HepG2 (cell line): Measurements from ENCODE around the gene SPATA12. TPM values are rescaled to one million over a fixed set of nuclear protein-coding genes. Genes with fewer than 3 reads are reported as not detected.

Experiments
- ATF7 ChIP-seq, 2 experiments: fragments of 450-650 bp in 1 of 2; sonication (generic) in 1 of 2; formaldehyde crosslinking in 1 of 2; IDR thresholded peaks; 2 replicates each; pipeline versions ENCODE4 v1.4.0 to v1.6.1; 2016 to 2020; ENCODE audit warnings: antibody characterized with exemption in 1 of 2, mild to moderate bottlenecking in 1 of 2, missing genetic modification reagents in 1 of 2
- BHLHE40 ChIP-seq: IDR thresholded peaks from 2 replicates; pipeline ENCODE4 v1.6.1; 2011; ENCODE audit warnings: low read length, improper control_type of control experiment
- FOXA1 ChIP-seq, 2 experiments: fragments of 450-650 bp in 1 of 2; sonication (generic) in 1 of 2; formaldehyde crosslinking in 1 of 2; IDR thresholded peaks; 2 replicates each; pipeline versions ENCODE4 v1.4.0 to v1.6.1; 2016 to 2020; ENCODE audit warnings: missing genetic modification reagents in 1 of 2
- FOXA3 ChIP-seq: IDR thresholded peaks from 2 replicates; pipeline ENCODE4 v1.6.1; 2016; ENCODE audit warnings: missing genetic modification reagents, missing compliant biosample characterization
- HNF4A ChIP-seq: sonication (generic); formaldehyde crosslinking; IDR thresholded peaks from 2 replicates; pipeline ENCODE4 v1.4.0; 2020; ENCODE audit warnings: missing genetic modification reagents
- SALL1 ChIP-seq: sonication (generic); formaldehyde crosslinking; IDR thresholded peaks from 2 replicates; pipeline ENCODE4 v1.8.0; 2022; ENCODE audit warnings: mild to moderate bottlenecking, missing genetic modification reagents
- TOPORS ChIP-seq: sonication (generic); formaldehyde crosslinking; IDR thresholded peaks from 2 replicates; pipeline ENCODE4 v1.8.0; 2023; ENCODE audit warnings: mild to moderate bottlenecking, missing genetic modification reagents
- ZC3H4 ChIP-seq: sonication (generic); formaldehyde crosslinking; IDR thresholded peaks from 2 replicates; pipeline ENCODE4 v1.4.0; 2020; ENCODE audit warnings: missing genetic modification reagents, borderline replicate concordance
- ZNF619 ChIP-seq: sonication (generic); formaldehyde crosslinking; IDR thresholded peaks from 2 replicates; pipeline ENCODE4 v1.4.0; 2020; ENCODE audit warnings: mild to moderate bottlenecking, missing genetic modification reagents
- ZNF891 ChIP-seq: sonication (generic); formaldehyde crosslinking; IDR thresholded peaks from 2 replicates; pipeline ENCODE4 v1.5.0; 2020; ENCODE audit warnings: mild to moderate bottlenecking, missing genetic modification reagents
- polyA plus RNA-seq, 8 experiments: library from polyadenylated mRNA; depleted of rRNA in 3 of 8; stranded (reverse) in 7 of 8; unstranded in 1 of 8; fragments of >200 nt; fragmentation: Illumina TruSeq in 4 of 8; extraction: Trizol in 4 of 8; gene quantifications; 2 replicates each; pipeline versions ENCODE4 v1.2.1 to v1.2.3, GENCODE V29; 2011 to 2016; ENCODE audit warnings: low read depth in 4 of 8, missing spikeins in 1 of 8, mixed read lengths in 1 of 8; ENCODE audit not compliant: insufficient read depth in 1 of 8
- total RNA-seq, 5 experiments: library from RNA; depleted of rRNA; stranded (reverse); fragments of >200 nt; fragmentation: Illumina TruSeq; extraction: Trizol; gene quantifications; 2 replicates each; pipeline ENCODE4 v1.2.3, GENCODE V29; 2016; ENCODE audit warnings: low read depth in 1 of 5
- TF ChIP-seq, protein P1 (sequence below): IDR thresholded peaks from 2 replicates; pipeline ENCODE4 v1.4.0; 2020; ENCODE audit warnings: mild to moderate bottlenecking, missing genetic modification reagents
- TF ChIP-seq, protein P2 (sequence below): sonication (generic); formaldehyde crosslinking; IDR thresholded peaks from 2 replicates; pipeline ENCODE4 v1.5.1; 2020; ENCODE audit warnings: mild to moderate bottlenecking, missing genetic modification reagents, moderate library complexity
- TF ChIP-seq, protein P3 (sequence below): sonication (generic); IDR thresholded peaks from 2 replicates; pipeline ENCODE4 v1.6.1; 2016; ENCODE audit warnings: low read depth, borderline replicate concordance
- TF ChIP-seq, protein P4 (sequence below), 2 experiments: sonication (generic) in 1 of 2; formaldehyde crosslinking in 1 of 2; IDR thresholded peaks; 2 replicates each; pipeline versions ENCODE4 v1.5.1 to v1.6.1; 2011 to 2020; ENCODE audit warnings: borderline replicate concordance in 1 of 2, low read depth in 1 of 2, low read length in 1 of 2, mild to moderate bottlenecking in 1 of 2, missing genetic modification reagents in 1 of 2, moderate library complexity in 1 of 2
- TF ChIP-seq, protein P5 (sequence below): sonication (generic); formaldehyde crosslinking; IDR thresholded peaks from 2 replicates; pipeline ENCODE4 v1.5.0; 2020; ENCODE audit warnings: mild to moderate bottlenecking, low read depth, missing genetic modification reagents, borderline replicate concordance
- TF ChIP-seq, protein P6 (sequence below): IDR thresholded peaks from 2 replicates; pipeline ENCODE4 v1.6.1; 2016; ENCODE audit warnings: low read depth, control low read depth

SPATA12 gene
- total and polyA plus RNA-seq, 2 of the 13 experiments (the other 11 are each of a cell fraction or from before 2014, with no cell fraction given), result 0.09 to 0.25 TPM

DNA sequence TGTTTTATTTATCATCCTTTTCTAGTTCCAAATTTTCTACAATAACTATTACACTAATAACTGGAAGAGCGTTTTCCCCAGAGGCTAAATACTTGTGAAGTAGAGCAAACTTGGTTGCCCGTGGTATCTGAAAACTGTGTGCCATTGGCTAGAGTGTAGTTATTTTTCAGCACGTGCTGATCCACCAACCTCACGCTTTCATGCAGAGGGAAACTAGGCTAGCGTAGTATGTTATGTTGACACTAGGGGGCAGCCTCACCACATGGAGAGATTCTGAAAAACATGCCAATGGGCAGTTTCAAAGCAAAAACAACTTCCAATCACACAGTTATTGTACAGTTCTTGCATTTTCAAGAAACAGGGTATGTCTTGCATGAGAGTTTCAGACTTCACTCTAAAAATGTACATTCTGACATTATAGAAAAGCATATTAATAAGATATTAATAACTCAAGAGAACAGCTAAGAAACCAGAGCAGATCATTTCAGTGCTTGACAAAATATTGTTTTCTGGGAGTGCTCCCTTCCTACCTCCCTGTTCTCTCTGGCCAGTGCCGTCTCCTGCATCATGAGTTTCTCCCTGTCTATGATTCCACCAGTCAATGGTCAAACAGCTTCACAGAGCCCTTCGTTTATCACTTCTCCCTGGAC lies 39.7 kb downstream of the SPATA12 start (continued):
- no peak for TF ChIP-seq ATF7 (IDR thresholded peaks at IDR 0.05)
- no peak for TF ChIP-seq ATF7 (CRISPR knock-in tag; IDR thresholded peaks at IDR 0.05)
- TF ChIP-seq, protein P1, sequence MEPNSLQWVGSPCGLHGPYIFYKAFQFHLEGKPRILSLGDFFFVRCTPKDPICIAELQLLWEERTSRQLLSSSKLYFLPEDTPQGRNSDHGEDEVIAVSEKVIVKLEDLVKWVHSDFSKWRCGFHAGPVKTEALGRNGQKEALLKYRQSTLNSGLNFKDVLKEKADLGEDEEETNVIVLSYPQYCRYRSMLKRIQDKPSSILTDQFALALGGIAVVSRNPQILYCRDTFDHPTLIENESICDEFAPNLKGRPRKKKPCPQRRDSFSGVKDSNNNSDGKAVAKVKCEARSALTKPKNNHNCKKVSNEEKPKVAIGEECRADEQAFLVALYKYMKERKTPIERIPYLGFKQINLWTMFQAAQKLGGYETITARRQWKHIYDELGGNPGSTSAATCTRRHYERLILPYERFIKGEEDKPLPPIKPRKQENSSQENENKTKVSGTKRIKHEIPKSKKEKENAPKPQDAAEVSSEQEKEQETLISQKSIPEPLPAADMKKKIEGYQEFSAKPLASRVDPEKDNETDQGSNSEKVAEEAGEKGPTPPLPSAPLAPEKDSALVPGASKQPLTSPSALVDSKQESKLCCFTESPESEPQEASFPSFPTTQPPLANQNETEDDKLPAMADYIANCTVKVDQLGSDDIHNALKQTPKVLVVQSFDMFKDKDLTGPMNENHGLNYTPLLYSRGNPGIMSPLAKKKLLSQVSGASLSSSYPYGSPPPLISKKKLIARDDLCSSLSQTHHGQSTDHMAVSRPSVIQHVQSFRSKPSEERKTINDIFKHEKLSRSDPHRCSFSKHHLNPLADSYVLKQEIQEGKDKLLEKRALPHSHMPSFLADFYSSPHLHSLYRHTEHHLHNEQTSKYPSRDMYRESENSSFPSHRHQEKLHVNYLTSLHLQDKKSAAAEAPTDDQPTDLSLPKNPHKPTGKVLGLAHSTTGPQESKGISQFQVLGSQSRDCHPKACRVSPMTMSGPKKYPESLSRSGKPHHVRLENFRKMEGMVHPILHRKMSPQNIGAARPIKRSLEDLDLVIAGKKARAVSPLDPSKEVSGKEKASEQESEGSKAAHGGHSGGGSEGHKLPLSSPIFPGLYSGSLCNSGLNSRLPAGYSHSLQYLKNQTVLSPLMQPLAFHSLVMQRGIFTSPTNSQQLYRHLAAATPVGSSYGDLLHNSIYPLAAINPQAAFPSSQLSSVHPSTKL (CRISPR knock-in tag), result peak; percentile 61
- TF ChIP-seq FOXA1 (IDR thresholded peaks at IDR 0.05), result no peak
- 0 out of 2 replicates have a peak, but pooled peaks have one; percentile 28 for TF ChIP-seq FOXA1 (CRISPR knock-in tag; IDR thresholded peaks at IDR 0.05)
- TF ChIP-seq, protein P2, sequence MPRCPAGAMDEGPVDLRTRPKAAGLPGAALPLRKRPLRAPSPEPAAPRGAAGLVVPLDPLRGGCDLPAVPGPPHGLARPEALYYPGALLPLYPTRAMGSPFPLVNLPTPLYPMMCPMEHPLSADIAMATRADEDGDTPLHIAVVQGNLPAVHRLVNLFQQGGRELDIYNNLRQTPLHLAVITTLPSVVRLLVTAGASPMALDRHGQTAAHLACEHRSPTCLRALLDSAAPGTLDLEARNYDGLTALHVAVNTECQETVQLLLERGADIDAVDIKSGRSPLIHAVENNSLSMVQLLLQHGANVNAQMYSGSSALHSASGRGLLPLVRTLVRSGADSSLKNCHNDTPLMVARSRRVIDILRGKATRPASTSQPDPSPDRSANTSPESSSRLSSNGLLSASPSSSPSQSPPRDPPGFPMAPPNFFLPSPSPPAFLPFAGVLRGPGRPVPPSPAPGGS, result no peak
- TF ChIP-seq, protein P3, sequence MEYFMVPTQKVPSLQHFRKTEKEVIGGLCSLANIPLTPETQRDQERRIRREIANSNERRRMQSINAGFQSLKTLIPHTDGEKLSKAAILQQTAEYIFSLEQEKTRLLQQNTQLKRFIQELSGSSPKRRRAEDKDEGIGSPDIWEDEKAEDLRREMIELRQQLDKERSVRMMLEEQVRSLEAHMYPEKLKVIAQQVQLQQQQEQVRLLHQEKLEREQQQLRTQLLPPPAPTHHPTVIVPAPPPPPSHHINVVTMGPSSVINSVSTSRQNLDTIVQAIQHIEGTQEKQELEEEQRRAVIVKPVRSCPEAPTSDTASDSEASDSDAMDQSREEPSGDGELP, result no peak
- no peak; the same call in 1 of the 2 replicates for TF ChIP-seq SALL1 (CRISPR knock-in tag)
- peak; percentile 97 for TF ChIP-seq BHLHE40
- TF ChIP-seq ZNF619, result no peak
- TF ChIP-seq FOXA3 (CRISPR knock-in tag), result 0 out of 2 replicates have a peak, but pooled peaks have one; percentile 29
- no peak for TF ChIP-seq HNF4A (CRISPR knock-in tag)
- TF ChIP-seq, protein P4, sequence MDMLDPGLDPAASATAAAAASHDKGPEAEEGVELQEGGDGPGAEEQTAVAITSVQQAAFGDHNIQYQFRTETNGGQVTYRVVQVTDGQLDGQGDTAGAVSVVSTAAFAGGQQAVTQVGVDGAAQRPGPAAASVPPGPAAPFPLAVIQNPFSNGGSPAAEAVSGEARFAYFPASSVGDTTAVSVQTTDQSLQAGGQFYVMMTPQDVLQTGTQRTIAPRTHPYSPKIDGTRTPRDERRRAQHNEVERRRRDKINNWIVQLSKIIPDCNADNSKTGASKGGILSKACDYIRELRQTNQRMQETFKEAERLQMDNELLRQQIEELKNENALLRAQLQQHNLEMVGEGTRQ (IDR thresholded peaks at IDR 0.05; ENCODE audit: low read depth, low read length), result peak; percentile 63
- TF ChIP-seq, protein P4 (CRISPR knock-in tag; IDR thresholded peaks at IDR 0.05; ENCODE audit: borderline replicate concordance), result peak; percentile 19; the same call in 1 of the 2 replicates
- TF ChIP-seq, protein P5, sequence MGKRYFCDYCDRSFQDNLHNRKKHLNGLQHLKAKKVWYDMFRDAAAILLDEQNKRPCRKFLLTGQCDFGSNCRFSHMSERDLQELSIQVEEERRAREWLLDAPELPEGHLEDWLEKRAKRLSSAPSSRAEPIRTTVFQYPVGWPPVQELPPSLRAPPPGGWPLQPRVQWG (CRISPR knock-in tag), result no peak
- no peak for TF ChIP-seq TOPORS (CRISPR knock-in tag)
- TF ChIP-seq, protein P6, sequence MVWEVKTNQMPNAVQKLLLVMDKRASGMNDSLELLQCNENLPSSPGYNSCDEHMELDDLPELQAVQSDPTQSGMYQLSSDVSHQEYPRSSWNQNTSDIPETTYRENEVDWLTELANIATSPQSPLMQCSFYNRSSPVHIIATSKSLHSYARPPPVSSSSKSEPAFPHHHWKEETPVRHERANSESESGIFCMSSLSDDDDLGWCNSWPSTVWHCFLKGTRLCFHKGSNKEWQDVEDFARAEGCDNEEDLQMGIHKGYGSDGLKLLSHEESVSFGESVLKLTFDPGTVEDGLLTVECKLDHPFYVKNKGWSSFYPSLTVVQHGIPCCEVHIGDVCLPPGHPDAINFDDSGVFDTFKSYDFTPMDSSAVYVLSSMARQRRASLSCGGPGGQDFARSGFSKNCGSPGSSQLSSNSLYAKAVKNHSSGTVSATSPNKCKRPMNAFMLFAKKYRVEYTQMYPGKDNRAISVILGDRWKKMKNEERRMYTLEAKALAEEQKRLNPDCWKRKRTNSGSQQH (CRISPR knock-in tag), result no peak
- no peak for TF ChIP-seq ZNF891 (CRISPR knock-in tag)
- TF ChIP-seq ZC3H4 (CRISPR knock-in tag), result no peak
